ENCODE data around the gene CCDC102B. TPM values are rescaled to one million over a fixed set of nuclear protein-coding genes. Genes with fewer than 3 reads are reported as not detected.

The CCDC102B gene
- total and polyA plus RNA-seq, 2 donors (not counting 1 experiment from before 2014, with no cell fraction given), result 3.9 to 4.0 TPM

GRCh38 chr18:68922392-68922791, 124.5 kb downstream of the CCDC102B start:
- no peaks in the 10 kb centered on the region for H3K9me3 ChIP-seq (ENCODE audit: control extremely low read depth in 1 of 3, control insufficient read depth in 2 of 3, insufficient read depth in 1 of 3, low read length in 2 of 3)
- Mint-ChIP-seq H3K9me3 (ENCODE audit: insufficient read depth) (no peaks in the 10 kb centered on the region), H3K27me3 (no peaks in the 10 kb centered on the region), H3K4me1 (no peaks in the 10 kb centered on the region), H3K27ac (no peak overlapping the region), H3K4me3 (no peak overlapping the region)
- no peak for DNase-seq
- no peak overlapping the region for H2AFZ ChIP-seq (ENCODE audit: insufficient read depth, low read depth, low read length, poor library complexity, severe bottlenecking)
- no peaks in the 10 kb centered on the region for H3K4me1 ChIP-seq (ENCODE audit: control insufficient read depth in 2 of 2, insufficient read depth in 2 of 2, low read length in 2 of 2)
- H3K27ac ChIP-seq (ENCODE audit: low read length in 2 of 2), result no peak overlapping the region
- TF ChIP-seq CTCF (IDR thresholded peaks at IDR 0.05) (no peak), EZH2 (IDR thresholded peaks at IDR 0.05; ENCODE audit: borderline replicate concordance, insufficient read depth, low read depth, low read length, poor library complexity, severe bottlenecking) (no peak)
- no peaks in the 10 kb centered on the region for H3K36me3 ChIP-seq (replicated peaks in 1 of 2; ENCODE audit: control extremely low read depth in 1 of 2, control insufficient read depth in 1 of 2, extremely low read depth in 1 of 2, insufficient read depth in 2 of 2, low read length in 1 of 2)
- WGBS (ENCODE audit: insufficient coverage), result 92% methylated on average over 2 of the region's 3 CpGs
- no peak for ATAC-seq (ENCODE audit: low read depth)
- ChIA-PET CTCF (no interaction called here), POLR2A (no interaction called here)
- intact Hi-C loops (cut with micrococcal nuclease), result no loop called here
- H3K79me2 ChIP-seq (ENCODE audit: control insufficient read depth, insufficient read depth, low read length), result no peaks in the 10 kb centered on the region
- no peak overlapping the region for H3K4me3 ChIP-seq (ENCODE audit: control extremely low read depth in 1 of 5, extremely low read depth in 1 of 5, insufficient read depth in 1 of 5, low read depth in 2 of 5, low read length in 4 of 5)
- H4K20me1 ChIP-seq (ENCODE audit: control insufficient read depth, insufficient read depth, low read length, poor library complexity, severe bottlenecking), result no peaks in the 10 kb centered on the region
- no peak overlapping the region for H3K4me2 ChIP-seq (replicated peaks; ENCODE audit: low read depth, low read length, poor library complexity, severe bottlenecking)
- no peak overlapping the region for H3K9ac ChIP-seq (ENCODE audit: low read length)
- no peaks in the 10 kb centered on the region for H3K27me3 ChIP-seq (replicated peaks in 1 of 4; ENCODE audit: control extremely low read depth in 1 of 4, control insufficient read depth in 3 of 4, insufficient read depth in 4 of 4, low read length in 3 of 4)

GRCh38 chr18:68925268-68925667, 127.4 kb downstream of the CCDC102B start:
- Histone ChIP-seq H3K79me2 (ENCODE audit: control insufficient read depth, insufficient read depth, low read length) (no peaks in the 10 kb centered on the region), H3K27ac (ENCODE audit: low read length in 2 of 2) (no peak overlapping the region), H3K4me2 (replicated peaks; ENCODE audit: low read depth, low read length, poor library complexity, severe bottlenecking) (no peak overlapping the region), H3K27me3 (replicated peaks in 1 of 4; ENCODE audit: control extremely low read depth in 1 of 4, control insufficient read depth in 3 of 4, insufficient read depth in 4 of 4, low read length in 3 of 4) (no peaks in the 10 kb centered on the region), H3K4me3 (ENCODE audit: control extremely low read depth in 1 of 5, extremely low read depth in 1 of 5, insufficient read depth in 1 of 5, low read depth in 2 of 5, low read length in 4 of 5) (no peak overlapping the region), H4K20me1 (ENCODE audit: control insufficient read depth, insufficient read depth, low read length, poor library complexity, severe bottlenecking) (no peaks in the 10 kb centered on the region), H3K9ac (ENCODE audit: low read length) (no peak overlapping the region), H3K4me1 (ENCODE audit: control insufficient read depth in 2 of 2, insufficient read depth in 2 of 2, low read length in 2 of 2) (no peaks in the 10 kb centered on the region), H2AFZ (ENCODE audit: insufficient read depth, low read depth, low read length, poor library complexity, severe bottlenecking) (no peak overlapping the region), H3K9me3 (ENCODE audit: control extremely low read depth in 1 of 3, control insufficient read depth in 2 of 3, insufficient read depth in 1 of 3, low read length in 2 of 3) (no peaks in the 10 kb centered on the region), H3K36me3 (replicated peaks in 1 of 2; ENCODE audit: control extremely low read depth in 1 of 2, control insufficient read depth in 1 of 2, extremely low read depth in 1 of 2, insufficient read depth in 2 of 2, low read length in 1 of 2) (no peaks in the 10 kb centered on the region)
- no CpG with 5 or more reads among the region's 1 CpG for WGBS (ENCODE audit: insufficient coverage)
- H3K4me1 Mint-ChIP-seq, result no peaks in the 10 kb centered on the region
- intact Hi-C loops (cut with micrococcal nuclease), result no loop called here
- no peak overlapping the region for H3K27ac Mint-ChIP-seq
- POLR2A ChIA-PET, result no interaction called here
- ATAC-seq (ENCODE audit: low read depth), result no peak
- H3K4me3 Mint-ChIP-seq, result no peak overlapping the region
- H3K27me3 Mint-ChIP-seq, result no peaks in the 10 kb centered on the region
- CTCF ChIA-PET, result no interaction called here
- TF ChIP-seq CTCF (IDR thresholded peaks at IDR 0.05), result no peak
- no peak for DNase-seq
- H3K9me3 Mint-ChIP-seq (ENCODE audit: insufficient read depth), result no peaks in the 10 kb centered on the region
